T follicular helper cell (primary cell): Measurements from ENCODE around the gene WASF3.
"Not testable (repeated sequence)": the region's sequence is repeated elsewhere in the genome, so short reads cannot be mapped to it uniquely, and the experiment has no call there.

Source experiments
- DNase-seq: peaks from one replicate; pipeline ENCODE4 v3.0.0-alpha.2; 2020; ENCODE audit warnings: low read depth

The WASF3 gene

GRCh38 chr13:26719356-26719945 is 162.0 kb downstream of the WASF3 start:
- DNase-seq: no peak

DNA sequence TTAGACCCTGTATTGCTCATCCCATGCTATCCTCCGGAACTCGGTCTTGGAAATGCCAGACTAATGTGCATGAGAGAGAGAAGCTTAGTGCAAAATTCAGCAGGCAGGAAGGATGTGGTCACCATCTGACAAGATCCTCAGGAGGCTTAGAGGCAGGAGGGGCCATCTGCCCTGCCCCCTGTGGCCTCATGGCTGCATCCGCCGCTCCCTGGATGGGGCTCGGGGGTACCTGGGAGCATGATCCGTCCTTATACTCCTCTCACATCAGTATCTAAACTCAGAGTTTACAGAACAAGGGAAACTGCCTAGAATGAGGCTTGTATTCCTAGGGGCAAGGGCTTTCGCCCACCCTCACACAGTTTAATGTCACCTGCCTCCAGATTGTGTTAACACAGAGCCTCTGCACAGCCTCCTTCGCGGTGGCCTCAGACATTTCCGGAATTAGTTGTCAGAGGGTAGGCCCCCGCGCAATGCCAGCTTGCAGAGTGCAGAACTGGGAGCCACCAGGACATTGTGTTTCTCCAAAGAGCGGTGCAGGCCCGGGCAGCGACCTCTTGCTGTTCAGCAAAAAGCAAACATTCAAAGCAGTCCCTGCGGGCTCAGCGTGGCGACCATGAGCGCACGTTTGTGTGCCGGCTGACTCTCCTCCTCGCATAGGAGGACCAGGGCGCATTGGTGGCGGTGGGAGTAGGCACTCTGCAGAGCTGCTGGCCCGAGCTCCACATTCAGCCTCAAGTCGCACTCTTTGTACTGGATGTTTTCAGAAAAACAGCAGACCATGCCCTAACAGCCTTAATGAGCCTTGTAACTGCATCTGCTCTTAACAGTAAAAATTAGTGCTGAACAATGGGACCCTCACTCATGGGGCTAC is 164.0 kb downstream of the WASF3 start:
- DNase-seq: no peak

DNA sequence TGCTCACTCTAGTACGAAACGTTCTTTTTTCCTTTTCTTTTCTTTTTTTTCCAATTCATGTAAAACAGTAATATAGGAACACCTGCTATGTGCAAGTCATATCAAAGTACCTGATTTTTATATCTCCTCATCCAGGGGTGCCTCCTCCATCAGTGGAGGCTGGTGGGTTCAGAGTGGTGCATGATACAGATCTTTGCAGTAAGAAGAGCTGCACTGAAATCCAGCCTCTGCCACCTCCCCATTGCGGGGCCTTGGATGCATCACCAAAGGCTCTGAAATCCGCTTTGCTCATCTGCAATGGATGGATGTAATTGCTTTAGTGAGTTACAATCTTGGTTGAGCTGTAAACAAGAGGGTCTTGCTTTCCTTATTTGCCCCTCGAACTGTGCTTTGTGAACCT is 164.8 kb downstream of the WASF3 start:
- no peak for DNase-seq

- DNase-seq: not testable (repeated sequence)
Measured at GRCh38 chr13:26723620-26724019, 166.1 kb downstream of the WASF3 start.

DNA sequence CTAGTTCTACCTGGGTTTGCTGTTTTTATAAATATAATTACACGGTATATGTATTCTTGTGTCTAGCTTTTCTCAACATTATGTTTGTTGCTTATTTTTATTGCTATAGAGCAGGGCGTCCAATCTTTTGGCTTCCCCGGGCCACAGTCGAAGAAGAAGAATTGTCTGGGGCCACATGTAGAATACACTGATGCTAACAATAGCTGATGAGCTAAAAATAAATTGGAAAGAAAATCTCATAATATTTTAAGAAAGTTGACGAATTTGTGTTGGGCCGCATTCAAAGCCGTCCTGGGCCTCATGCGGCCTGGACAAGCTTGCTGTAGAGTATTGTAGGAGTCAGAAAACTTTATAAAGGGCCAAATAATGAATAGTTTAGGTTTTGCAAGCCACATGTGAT is 169.2 kb downstream of the WASF3 start:
- no peak for DNase-seq

DNA sequence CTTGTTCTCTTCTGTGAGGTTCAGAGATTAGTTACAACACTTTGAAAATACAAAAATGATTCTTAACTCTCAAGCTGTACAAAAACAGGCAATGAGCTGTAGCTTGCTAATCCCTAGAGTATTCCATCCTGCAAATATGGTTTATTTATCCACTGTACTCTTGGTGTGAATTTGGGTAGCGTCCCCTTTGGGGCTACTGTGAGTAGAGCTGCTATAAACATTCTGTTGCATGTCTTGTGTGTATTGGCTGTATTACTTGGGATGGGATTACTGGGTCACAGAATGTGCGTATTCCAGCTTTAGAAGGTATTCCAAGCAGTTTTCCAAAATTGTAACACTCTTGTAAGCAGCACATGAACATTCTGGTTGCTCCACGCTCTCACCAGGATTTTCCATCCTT is 169.6 kb downstream of the WASF3 start:
- no peak for DNase-seq

DNA sequence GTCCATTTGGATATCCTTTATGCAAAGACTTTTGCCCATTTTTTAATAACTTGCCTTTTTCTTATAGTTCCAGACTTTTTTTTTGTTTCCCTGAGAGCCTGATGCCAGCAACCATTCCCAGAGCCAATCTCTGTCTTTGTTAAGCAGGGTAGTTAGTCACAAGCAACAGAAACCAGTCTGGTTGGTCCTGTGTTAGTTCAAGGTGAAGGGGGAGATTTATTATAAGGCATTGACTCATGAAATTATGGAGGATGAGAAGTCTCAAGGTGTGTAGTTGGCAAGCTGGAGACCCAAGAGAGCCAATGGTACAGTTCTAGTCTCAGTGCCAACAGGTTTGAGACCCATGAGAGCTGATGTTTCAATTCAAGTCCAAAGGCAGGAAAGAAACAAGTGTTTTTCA is 170.2 kb downstream of the WASF3 start:
- no peak for DNase-seq

DNA sequence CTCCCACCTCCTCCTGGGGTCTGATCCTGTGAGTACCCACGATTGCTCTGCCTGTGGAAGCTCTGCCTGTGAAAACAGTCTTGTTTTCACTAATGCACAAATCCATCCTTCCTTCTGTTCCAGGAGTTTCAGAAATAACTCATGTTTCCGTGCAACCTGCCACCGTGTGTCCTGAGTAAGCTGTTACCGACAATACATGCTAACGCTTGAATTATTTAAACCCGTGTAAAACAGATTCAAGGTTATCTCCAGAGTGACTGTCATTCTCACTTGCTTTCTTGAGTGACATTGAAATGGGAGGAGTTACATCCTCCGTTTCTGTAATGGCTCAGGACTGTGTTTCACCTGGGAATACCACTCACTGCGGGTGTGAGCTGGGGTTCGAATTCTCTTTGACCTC is 178.2 kb downstream of the WASF3 start:
- no peak for DNase-seq
